ENCODE results near the gene BRS3.
"Not testable (repeated sequence)": the region's sequence is repeated elsewhere in the genome, so short reads cannot be mapped to it uniquely, and the experiment has no call there.

BRS3 gene

GRCh38 chrX:136487647-136488046 lies at the start of gene BRS3:
Gene BRS3 (plus strand): TSS chrX:136487947. CDS start chrX:136488115, 168 bp downstream.
- TF ChIP-seq CTCF (conservative IDR thresholded peaks at IDR 0.05; ENCODE audit: control insufficient read depth, insufficient read depth, low read depth, low read length), result no peak
- no peak for DNase-seq (ENCODE audit: low read depth)
- no peak within 1 kb of the TSS for H3K4me3 ChIP-seq (ENCODE audit: control insufficient read depth, low read depth, low read length)

- DNase-seq (ENCODE audit: low read depth), result no peak
- H3K4me3 ChIP-seq (ENCODE audit: control insufficient read depth, low read depth, low read length), result no peak overlapping the region
- no peak for TF ChIP-seq CTCF (conservative IDR thresholded peaks at IDR 0.05; ENCODE audit: control insufficient read depth, insufficient read depth, low read depth, low read length)
These were observed 49.6 kb upstream of the BRS3 start for GRCh38 chrX:136438192-136438591.

- DNase-seq (ENCODE audit: low read depth); H3K4me3 ChIP-seq (ENCODE audit: control insufficient read depth, low read depth, low read length): not testable (repeated sequence)
These were observed 42.1 kb upstream of the BRS3 start for GRCh38 chrX:136445674-136446073.

GRCh38 chrX:136446208-136446607 lies 41.5 kb upstream of the BRS3 start:
- no peak overlapping the region for H3K4me3 ChIP-seq (ENCODE audit: control insufficient read depth, low read depth, low read length)
- no peak for DNase-seq (ENCODE audit: low read depth)
- no peak for TF ChIP-seq CTCF (conservative IDR thresholded peaks at IDR 0.05; ENCODE audit: control insufficient read depth, insufficient read depth, low read depth, low read length)

GRCh38 chrX:136447308-136447707 lies 40.4 kb upstream of the BRS3 start:
- no peak overlapping the region for H3K4me3 ChIP-seq (ENCODE audit: control insufficient read depth, low read depth, low read length)
- no peak for DNase-seq (ENCODE audit: low read depth)
- TF ChIP-seq CTCF (conservative IDR thresholded peaks at IDR 0.05; ENCODE audit: control insufficient read depth, insufficient read depth, low read depth, low read length), result no peak

- H3K4me3 ChIP-seq (ENCODE audit: control insufficient read depth, low read depth, low read length), result no peak overlapping the region
- TF ChIP-seq CTCF (conservative IDR thresholded peaks at IDR 0.05; ENCODE audit: control insufficient read depth, insufficient read depth, low read depth, low read length), result no peak
- DNase-seq (ENCODE audit: low read depth), result no peak
These were observed 39.8 kb upstream of the BRS3 start for GRCh38 chrX:136447968-136448367.

GRCh38 chrX:136450050-136450830 lies 37.5 kb upstream of the BRS3 start:
- no peak for TF ChIP-seq CTCF (conservative IDR thresholded peaks at IDR 0.05; ENCODE audit: control insufficient read depth, insufficient read depth, low read depth, low read length)
- no peak for DNase-seq (ENCODE audit: low read depth)

More at GRCh38 chrX:136450050-136450830, 37.5 kb upstream of the BRS3 start:
- H3K4me3 ChIP-seq (ENCODE audit: control insufficient read depth, low read depth, low read length), result no peak overlapping the region

Data from fibroblast of mammary gland (primary cell).